ENCODE measurements around the gene PKD1L1. TPM values are rescaled to one million over a fixed set of nuclear protein-coding genes. Genes with fewer than 3 reads are reported as not detected.
A peak's percentile ranks its signal among the peaks of the same experiment; 100 is the strongest.

The PKD1L1 gene
- total RNA-seq, 1 experiment from 2014 or later: 0.07 TPM

- no peak for DNase-seq (ENCODE audit: low spot score)
- Mint-ChIP-seq H3K27me3 (ENCODE audit: low read depth) (no peaks in the 10 kb centered on the region), H3K9me3 (no peaks in the 10 kb centered on the region), H3K27ac (no peak overlapping the region), H3K4me1 (peaks cover 36% of the 10 kb centered on the region), H3K4me3 (no peak overlapping the region), H3K36me3 (no peaks in the 10 kb centered on the region)
- ATAC-seq: no peak
- TF ChIP-seq NFE2L1 (CRISPR knock-in tag; IDR thresholded peaks at IDR 0.05) (no peak), GRHL2 (CRISPR knock-in tag; IDR thresholded peaks at IDR 0.05; ENCODE audit: insufficient replicate concordance, severe bottlenecking) (no peak), MXD4 (CRISPR knock-in tag; IDR thresholded peaks at IDR 0.05; ENCODE audit: borderline replicate concordance) (no peak), ZMAT4 (CRISPR knock-in tag; IDR thresholded peaks at IDR 0.05) (no peak), ATF2 (CRISPR knock-in tag; IDR thresholded peaks at IDR 0.05; ENCODE audit: borderline replicate concordance, low read depth) (no peak), SMAD4 (CRISPR knock-in tag; IDR thresholded peaks at IDR 0.05) (no peak), FOXJ3 (CRISPR knock-in tag; IDR thresholded peaks at IDR 0.05; ENCODE audit: borderline replicate concordance) (no peak), ZNF219 (CRISPR knock-in tag; IDR thresholded peaks at IDR 0.05; ENCODE audit: borderline replicate concordance) (no peak), KAT7 (CRISPR knock-in tag; IDR thresholded peaks at IDR 0.05; ENCODE audit: borderline replicate concordance) (no peak), USF1 (CRISPR knock-in tag; IDR thresholded peaks at IDR 0.05) (no peak), NR3C1 (CRISPR knock-in tag; conservative IDR thresholded peaks at IDR 0.05; ENCODE audit: low read depth) (no peak), E2F4 (CRISPR knock-in tag; IDR thresholded peaks at IDR 0.05; ENCODE audit: borderline replicate concordance, low read depth) (no peak), GTF2I (CRISPR knock-in tag; conservative IDR thresholded peaks at IDR 0.05) (no peak), ZBTB43 (CRISPR knock-in tag; IDR thresholded peaks at IDR 0.05) (no peak), ESRRA (CRISPR knock-in tag; IDR thresholded peaks at IDR 0.05; ENCODE audit: borderline replicate concordance) (no peak)
- ChIA-PET CTCF (interaction anchor here (0.9 to 1.8 kb wide), 4 partner anchors 27 to 90 kb away, joined by 3 to 5 read pairs (median 4); no protein-coding TSS in a partner anchor), POLR2A (no interaction called here)
Measured at GRCh38 chr7:47942132-47942531, 6.1 kb downstream of the PKD1L1 start.

GRCh38 chr7:47941136-47941844, 7.0 kb downstream of the PKD1L1 start:
- ChIA-PET CTCF (interaction anchor here (0.8 to 1.8 kb wide), 7 partner anchors 27 to 675 kb away, joined by 3 to 7 read pairs (median 4); no protein-coding TSS in a partner anchor), POLR2A (no interaction called here)
- Mint-ChIP-seq H3K27ac (no peak overlapping the region), H3K9me3 (no peaks in the 10 kb centered on the region), H3K4me3 (no peak overlapping the region), H3K27me3 (ENCODE audit: low read depth) (no peaks in the 10 kb centered on the region), H3K36me3 (no peaks in the 10 kb centered on the region), H3K4me1 (peaks cover 43% of the 10 kb centered on the region)
- DNase-seq (ENCODE audit: low spot score) (no peak), ATAC-seq (peak; percentile 9; the same call in 1 of the 2 replicates)
- TF ChIP-seq NR2C2 (CRISPR knock-in tag; IDR thresholded peaks at IDR 0.05) (no peak), HMGA2 (CRISPR knock-in tag; IDR thresholded peaks at IDR 0.05) (no peak), GRHL2 (CRISPR knock-in tag; IDR thresholded peaks at IDR 0.05; ENCODE audit: insufficient replicate concordance, severe bottlenecking) (no peak), NFE2L1 (CRISPR knock-in tag; IDR thresholded peaks at IDR 0.05) (no peak), ESRRA (CRISPR knock-in tag; IDR thresholded peaks at IDR 0.05; ENCODE audit: borderline replicate concordance) (no peak), HMGXB4 (CRISPR knock-in tag; IDR thresholded peaks at IDR 0.05) (no peak), ZNF138 (CRISPR knock-in tag; conservative IDR thresholded peaks at IDR 0.05) (no peak), PRDM15 (CRISPR knock-in tag; IDR thresholded peaks at IDR 0.05) (no peak), TEAD1 (CRISPR knock-in tag; IDR thresholded peaks at IDR 0.05) (no peak), USF1 (CRISPR knock-in tag; IDR thresholded peaks at IDR 0.05) (no peak), TP53 (CRISPR knock-in tag; IDR thresholded peaks at IDR 0.05) (no peak), JUN (CRISPR knock-in tag; IDR thresholded peaks at IDR 0.05) (no peak)
